Testis (tissue), 3 donors: Measurements from ENCODE around the gene FHAD1. TPM values are rescaled to one million over a fixed set of nuclear protein-coding genes. Genes with fewer than 3 reads are reported as not detected.

Experiments used
- DNase-seq: peaks from one replicate; pipeline ENCODE4 v3.0.0-alpha.2; 2019
- H3K27ac ChIP-seq, 2 donors: fragments of 200-600 bp; sonication (generic); one replicate each; pipeline ENCODE4 v1.5.1; 2019
- H3K27me3 ChIP-seq: fragments of 200-600 bp; sonication (generic); one replicate; pipeline ENCODE4 v1.5.1; 2019
- H3K36me3 ChIP-seq: fragments of 200-600 bp; sonication (generic); one replicate; pipeline ENCODE4 v1.5.1; 2017; ENCODE audit warnings: low read depth; ENCODE audit errors: missing control alignments
- H3K4me1 ChIP-seq: fragments of 200-600 bp; sonication (generic); one replicate; pipeline ENCODE4 v1.5.1; 2019
- H3K4me3 ChIP-seq, 2 donors: fragments of 200-600 bp; sonication (generic); one replicate each; pipeline ENCODE4 v1.5.1; 2017 to 2019
- H3K9me3 ChIP-seq: fragments of 200-600 bp; sonication (generic); one replicate; pipeline ENCODE4 v1.5.1; 2017
- POLR2A ChIP-seq: fragments of 450-650 bp; IDR thresholded peaks from one replicate; pipeline ENCODE4 v1.6.1; 2017; ENCODE audit warnings: antibody characterized with exemption, mild to moderate bottlenecking, moderate library complexity
- WGBS, 2 donors: methylation state at CpG; one replicate each; pipeline ENCODE4 v1.1.5; 2018; 5-methylcytosine and 5-hydroxymethylcytosine counted together
- intact Hi-C: fragments of 100-400 bp; cut with DNase I; formaldehyde crosslinking; loops from one replicate; pipeline ENCODE4 v1.15.1; 2023; ENCODE audit warnings: low total_unique reads
- polyA plus RNA-seq: library from polyadenylated mRNA; stranded (reverse); fragments of 350-450 nt; fragmentation: Illumina TruSeq; extraction: RNeasy Lipid Tissue Mini Kit (QIAGEN cat#74804); gene quantifications from one replicate; pipeline ENCODE4 v1.2.3, GENCODE V29; 2014; ENCODE audit warnings: low read depth, low replicate concordance; ENCODE audit not compliant: insufficient read depth
- total RNA-seq, 2 donors: library from RNA; depleted of rRNA; stranded (reverse); fragments of >200 nt; gene quantifications; one replicate each; pipeline ENCODE4 v1.2.3, GENCODE V29; 2016
- TF ChIP-seq, protein P1 (sequence below), 3 experiments: fragments of 450-650 bp in 2 of 3; fragments of 200-600 bp in 1 of 3; sonication (generic) in 1 of 3; IDR thresholded peaks; one replicate each; pipeline ENCODE4 v1.5.1; 2016 to 2019; ENCODE audit warnings: antibody characterized with exemption in 3 of 3, mild to moderate bottlenecking in 2 of 3, moderate library complexity in 1 of 3

The FHAD1 gene
- total and polyA plus RNA-seq, 3 donors from 2014 or later, result 22.0 to 73.3 (median 59.0) TPM

DNA sequence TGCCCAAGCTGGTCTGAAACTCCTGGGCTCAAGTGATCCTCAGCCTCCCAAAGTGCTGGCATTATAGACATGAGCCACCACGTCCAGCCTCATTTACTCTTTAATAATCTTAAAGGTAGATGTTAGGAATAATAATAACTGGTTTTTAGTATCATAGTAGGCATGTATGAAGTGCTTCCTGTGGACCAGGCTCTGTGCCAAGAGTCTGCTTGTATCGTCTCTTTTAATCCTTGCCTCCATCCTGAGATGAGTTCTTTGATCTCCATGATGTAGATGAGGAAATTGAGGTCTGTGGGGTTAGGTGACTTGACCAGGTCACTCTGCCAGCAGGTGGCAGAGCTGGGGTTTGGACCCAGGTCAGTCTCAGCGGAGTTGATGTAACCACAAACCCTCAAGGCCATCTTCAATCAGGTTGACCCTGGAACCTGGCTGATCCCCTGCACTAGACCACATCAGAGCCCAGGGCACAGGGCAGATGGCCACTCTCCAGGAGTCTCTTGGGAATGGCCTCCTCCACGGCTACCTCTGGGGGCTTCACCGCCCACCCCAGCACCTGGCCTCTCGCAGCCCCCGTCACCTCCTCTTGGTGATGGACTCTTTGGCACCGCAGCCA lies 173.9 kb downstream of the FHAD1 start:
- Histone ChIP-seq H3K9me3 (no peaks in the 10 kb centered on the region), H3K27ac (peak overlapping the region; percentile 21 to 35), H3K36me3 (no peaks in the 10 kb centered on the region), H3K4me3 (no peak overlapping the region), H3K4me1 (peaks cover 62% of the 10 kb centered on the region), H3K27me3 (no peaks in the 10 kb centered on the region)
- TF ChIP-seq POLR2A, result no peak
- TF ChIP-seq, protein P1, sequence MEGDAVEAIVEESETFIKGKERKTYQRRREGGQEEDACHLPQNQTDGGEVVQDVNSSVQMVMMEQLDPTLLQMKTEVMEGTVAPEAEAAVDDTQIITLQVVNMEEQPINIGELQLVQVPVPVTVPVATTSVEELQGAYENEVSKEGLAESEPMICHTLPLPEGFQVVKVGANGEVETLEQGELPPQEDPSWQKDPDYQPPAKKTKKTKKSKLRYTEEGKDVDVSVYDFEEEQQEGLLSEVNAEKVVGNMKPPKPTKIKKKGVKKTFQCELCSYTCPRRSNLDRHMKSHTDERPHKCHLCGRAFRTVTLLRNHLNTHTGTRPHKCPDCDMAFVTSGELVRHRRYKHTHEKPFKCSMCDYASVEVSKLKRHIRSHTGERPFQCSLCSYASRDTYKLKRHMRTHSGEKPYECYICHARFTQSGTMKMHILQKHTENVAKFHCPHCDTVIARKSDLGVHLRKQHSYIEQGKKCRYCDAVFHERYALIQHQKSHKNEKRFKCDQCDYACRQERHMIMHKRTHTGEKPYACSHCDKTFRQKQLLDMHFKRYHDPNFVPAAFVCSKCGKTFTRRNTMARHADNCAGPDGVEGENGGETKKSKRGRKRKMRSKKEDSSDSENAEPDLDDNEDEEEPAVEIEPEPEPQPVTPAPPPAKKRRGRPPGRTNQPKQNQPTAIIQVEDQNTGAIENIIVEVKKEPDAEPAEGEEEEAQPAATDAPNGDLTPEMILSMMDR (IDR thresholded peaks at IDR 0.05), result no peak
- 73 to 75% methylated on average over 7 to 8 of the region's 8 CpGs for WGBS, 2 donors
- intact Hi-C loops, result no loop called here
- no peak for DNase-seq

DNA sequence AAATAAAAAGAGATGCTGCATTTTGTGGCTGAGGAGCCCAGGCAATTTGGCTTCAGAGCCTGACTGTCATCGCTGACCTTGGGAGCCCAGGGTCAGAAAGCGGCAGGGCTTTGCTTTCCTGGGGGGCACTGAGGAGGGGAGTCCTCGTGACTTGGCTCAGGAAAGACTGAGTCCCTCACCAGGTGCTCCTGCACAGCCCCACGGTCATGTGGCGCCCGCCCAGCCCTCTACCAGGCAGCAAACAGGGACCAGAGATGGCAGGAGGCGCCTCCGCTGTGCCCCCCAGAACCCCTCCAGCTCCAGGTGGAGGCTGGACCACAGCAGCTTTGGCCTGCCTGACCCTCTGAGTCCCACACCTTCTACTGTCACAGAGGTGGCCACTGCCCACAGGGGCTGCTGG lies 175.8 kb downstream of the FHAD1 start:
- intact Hi-C loops, result no loop called here
- H3K9me3 ChIP-seq, result no peaks in the 10 kb centered on the region
- H3K4me3 ChIP-seq, result no peak overlapping the region
- DNase-seq, result no peak
- H3K27me3 ChIP-seq, result no peaks in the 10 kb centered on the region
- WGBS, 2 donors, result 86 to 91% methylated on average over 6 to 8 of the region's 8 CpGs
- H3K36me3 ChIP-seq, result no peaks in the 10 kb centered on the region
- H3K27ac ChIP-seq, result peak overlapping the region; percentile 19 to 55
- peaks cover 62% of the 10 kb centered on the region for H3K4me1 ChIP-seq
- TF ChIP-seq, protein P1 (IDR thresholded peaks at IDR 0.05), result no peak
- TF ChIP-seq POLR2A, result no peak

DNA sequence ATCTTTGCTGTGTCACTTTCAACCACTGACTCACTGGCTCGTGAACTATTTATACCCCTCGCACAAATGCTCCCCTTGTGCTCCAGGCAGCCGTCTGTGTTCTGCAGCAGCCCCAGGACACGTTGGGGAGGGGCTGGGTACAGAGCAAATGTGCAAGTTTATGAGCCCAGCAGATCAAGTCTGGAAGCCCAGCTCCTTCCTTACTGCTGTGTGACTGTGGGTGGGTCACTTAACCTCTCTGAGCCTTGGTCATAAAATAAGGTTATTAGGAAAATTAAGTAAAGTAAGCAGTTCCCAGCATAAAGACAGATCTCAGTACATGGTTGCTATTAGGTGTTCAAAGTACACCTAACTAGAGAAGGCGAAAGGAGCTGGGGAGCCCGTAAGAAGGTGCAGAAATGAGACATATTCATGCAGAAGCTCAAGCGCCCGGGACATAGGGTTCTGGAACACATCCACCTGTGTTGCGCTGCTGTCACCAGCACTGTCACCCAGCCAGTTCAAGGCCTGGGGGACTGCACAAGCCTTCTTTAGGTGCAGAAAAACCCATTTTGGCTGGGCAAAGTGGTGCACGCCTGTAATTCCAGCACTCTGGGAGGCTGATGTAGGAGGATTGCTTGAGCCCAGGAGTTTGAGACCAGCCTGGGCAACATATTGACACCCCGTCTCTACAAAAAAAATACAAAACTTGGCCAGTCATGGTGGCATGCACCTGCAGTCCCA lies 176.5 kb downstream of the FHAD1 start:
- DNase-seq, result no peak
- intact Hi-C loops, result no loop called here
- no peaks in the 10 kb centered on the region for H3K27me3 ChIP-seq
- no peaks in the 10 kb centered on the region for H3K9me3 ChIP-seq
- peaks cover 63% of the 10 kb centered on the region for H3K4me1 ChIP-seq
- H3K36me3 ChIP-seq, result no peaks in the 10 kb centered on the region
- TF ChIP-seq, protein P1 (IDR thresholded peaks at IDR 0.05), result no peak
- TF ChIP-seq POLR2A, result no peak
- 70 to 78% methylated on average over 11 of the region's 11 CpGs for WGBS, 2 donors
- H3K4me3 ChIP-seq, result no peak overlapping the region
- H3K27ac ChIP-seq, result peak overlapping the region; percentile 19 to 55

DNA sequence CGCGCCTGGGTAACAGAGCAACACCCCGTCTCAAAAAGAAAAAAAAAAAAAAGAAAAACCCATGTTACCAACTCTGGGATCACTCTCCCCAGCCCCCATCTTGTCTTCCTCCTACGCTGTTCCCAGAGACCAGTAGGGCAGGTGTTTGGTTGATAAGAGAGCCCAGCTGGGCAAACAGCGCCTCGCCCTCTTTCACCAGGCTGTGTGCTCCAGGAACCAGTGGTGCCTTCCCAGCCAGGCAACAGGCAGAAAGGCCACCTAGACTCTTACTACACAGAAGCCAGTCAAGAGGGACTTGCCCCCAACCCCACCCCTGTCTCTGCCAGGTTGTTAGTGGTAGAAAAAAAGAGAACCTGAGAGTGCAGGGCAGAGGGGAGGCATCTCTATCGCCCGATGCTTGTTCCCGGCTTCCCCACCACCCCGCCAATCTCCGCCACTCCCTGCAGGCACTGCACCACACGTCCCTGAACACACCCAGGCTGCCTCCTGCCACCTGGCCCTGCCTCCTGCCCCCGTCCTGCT lies 177.2 kb downstream of the FHAD1 start:
- WGBS, 2 donors, result 68 to 76% methylated on average over 13 of the region's 13 CpGs
- peak; percentile 73 for DNase-seq
- TF ChIP-seq POLR2A, result no peak
- TF ChIP-seq, protein P1 (IDR thresholded peaks at IDR 0.05), result no peak
- intact Hi-C loops, result no loop called here
- no peaks in the 10 kb centered on the region for H3K27me3 ChIP-seq
- peak overlapping the region in 1 of 2 donors; percentile 47 for H3K27ac ChIP-seq
- H3K4me3 ChIP-seq, result no peak overlapping the region
- H3K36me3 ChIP-seq, result no peaks in the 10 kb centered on the region
- H3K9me3 ChIP-seq, result no peaks in the 10 kb centered on the region
- H3K4me1 ChIP-seq, result peaks cover 57% of the 10 kb centered on the region
